UCSD-AML1 (cell line): Measurements from ENCODE around the gene DACH1.

ENCODE experiments used
- DNase-seq: peaks from one replicate; lab custom pipeline; 2025; ENCODE audit not compliant: unreplicated experiment; lab: John Stamatoyannopoulos, UW

The DACH1 gene

GRCh38 chr13:71830736-71831135, 36.3 kb downstream of the DACH1 start:
- no peak for DNase-seq

DNA sequence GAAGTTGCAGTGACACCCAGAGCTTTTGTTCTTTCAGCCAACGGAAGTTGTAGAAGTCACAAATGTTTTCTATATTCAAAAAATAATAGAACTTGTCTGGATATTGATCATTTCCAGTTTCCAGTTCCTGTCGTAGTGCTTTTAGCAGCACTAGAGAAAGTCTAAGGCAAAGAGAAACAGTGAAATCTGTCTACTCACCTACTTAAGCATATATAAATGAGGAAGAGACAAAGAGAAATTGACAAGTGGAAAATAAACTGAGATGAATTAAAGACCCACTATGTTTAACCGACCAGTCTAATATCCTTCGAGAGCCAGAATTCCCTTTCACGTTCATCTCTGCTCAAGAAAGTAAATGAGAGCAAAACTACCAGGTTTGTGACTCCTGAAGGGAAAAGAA, 36.7 kb downstream of the DACH1 start:
- DNase-seq = no peak

GRCh38 chr13:71829547-71829946, 37.5 kb downstream of the DACH1 start:
- DNase-seq = no peak

GRCh38 chr13:71828564-71828963, 38.4 kb downstream of the DACH1 start:
- DNase-seq = no peak

GRCh38 chr13:71828117-71828516, 38.9 kb downstream of the DACH1 start:
- no peak for DNase-seq

- no peak for DNase-seq
These were observed 39.8 kb downstream of the DACH1 start for GRCh38 chr13:71827241-71827640.

GRCh38 chr13:71820699-71821098, 46.3 kb downstream of the DACH1 start:
- DNase-seq = no peak

DNA sequence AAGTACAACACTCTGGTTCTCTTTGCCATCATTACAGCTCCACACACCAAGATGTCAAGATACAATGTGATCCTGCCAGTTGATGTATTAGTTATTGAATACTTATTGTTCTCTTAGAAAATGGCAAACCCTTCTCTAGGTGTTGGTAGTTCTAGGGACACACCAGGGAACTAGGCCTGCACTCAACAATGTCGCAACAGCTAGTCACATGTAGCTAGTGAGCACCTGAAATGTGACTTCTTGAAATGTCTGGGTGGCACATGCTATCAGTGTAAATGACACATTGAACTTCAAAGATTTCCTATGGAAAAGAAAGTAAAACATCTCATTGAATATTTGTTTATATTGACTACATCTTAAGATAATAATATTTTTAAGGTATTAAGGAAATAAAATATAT, 49.7 kb downstream of the DACH1 start:
- DNase-seq = no peak

- no peak for DNase-seq
These were observed 52.1 kb downstream of the DACH1 start for GRCh38 chr13:71814806-71815360.

DNA sequence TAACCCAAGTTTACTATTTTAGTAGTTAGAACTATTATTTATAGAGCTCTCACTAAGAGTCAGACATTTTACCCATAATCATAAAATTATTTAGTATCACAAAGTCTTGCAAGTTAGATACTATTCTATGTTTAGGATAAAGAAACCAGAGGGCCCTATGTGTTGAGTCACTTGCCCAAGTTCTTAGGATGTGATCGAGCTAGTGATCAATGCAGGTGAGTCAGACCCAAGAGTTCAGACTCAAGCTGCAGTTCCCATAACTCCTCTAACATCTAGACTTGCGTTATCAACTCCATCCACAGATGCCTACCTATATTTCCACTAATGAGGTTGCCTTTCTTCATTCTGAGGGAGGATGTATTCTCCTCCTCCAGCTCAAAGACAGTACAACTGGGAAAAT, 53.8 kb downstream of the DACH1 start:
- DNase-seq = no peak

GRCh38 chr13:71811344-71811743, 55.7 kb downstream of the DACH1 start:
- no peak for DNase-seq

DNA sequence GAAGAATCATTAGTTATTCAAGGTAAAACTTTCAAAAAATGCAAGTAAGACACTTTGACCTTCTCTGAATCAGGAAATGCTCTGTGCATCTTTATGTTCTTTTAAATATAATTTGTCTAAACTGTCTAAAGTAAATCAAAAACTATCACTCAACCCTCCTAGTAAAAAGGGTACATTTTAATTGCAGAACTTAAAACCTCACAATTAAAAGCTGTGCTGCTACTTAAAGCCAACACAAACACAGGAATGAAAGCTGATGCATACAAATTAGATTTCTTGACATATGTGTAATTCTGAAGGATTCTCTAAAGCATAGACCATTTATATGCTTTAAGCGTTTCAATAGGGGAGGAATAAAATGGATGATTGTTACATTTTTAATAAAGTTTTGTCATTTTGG, 58.3 kb downstream of the DACH1 start:
- no peak for DNase-seq

DNA sequence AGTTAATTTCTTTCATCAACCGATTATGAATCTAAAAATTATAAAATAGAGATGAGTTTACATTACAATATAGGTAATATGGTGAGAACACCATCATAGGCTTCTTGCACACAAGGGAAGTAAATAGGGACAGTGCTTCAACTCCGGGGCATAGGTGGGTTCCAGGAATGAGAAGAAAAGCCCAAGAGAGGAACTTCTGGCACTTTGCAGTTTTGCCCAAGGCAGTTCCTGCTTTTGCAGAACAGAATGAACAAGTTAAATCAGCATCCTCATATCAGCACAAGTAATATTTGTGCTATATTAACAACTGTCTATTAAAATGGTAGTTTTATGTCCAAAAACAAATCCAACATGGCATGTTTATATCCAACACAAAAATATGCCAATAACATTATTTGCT, 60.1 kb downstream of the DACH1 start:
- no peak for DNase-seq

DNA sequence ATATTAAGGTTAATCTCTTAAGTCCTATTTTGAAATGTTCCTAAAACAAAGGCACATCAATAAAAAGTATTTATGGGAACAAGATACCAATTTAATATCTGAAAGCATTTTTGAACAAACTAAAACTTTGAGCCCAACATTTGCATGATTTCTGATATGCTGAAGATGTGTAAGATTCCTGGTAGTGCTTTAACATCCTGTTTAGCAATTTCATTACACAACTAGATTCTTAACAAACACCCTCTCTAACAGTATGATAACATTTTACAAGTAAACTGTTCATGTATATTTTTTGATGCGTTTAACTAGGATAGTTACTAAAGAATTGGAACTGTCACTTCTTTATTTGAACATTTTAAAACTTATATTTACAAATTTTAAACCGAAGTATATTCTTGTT, 63.9 kb downstream of the DACH1 start:
- DNase-seq = no peak

- DNase-seq = no peak
These were observed 65.2 kb downstream of the DACH1 start for GRCh38 chr13:71801781-71802180.

- DNase-seq = no peak
These were observed 65.7 kb downstream of the DACH1 start for GRCh38 chr13:71801165-71801760.

DNA sequence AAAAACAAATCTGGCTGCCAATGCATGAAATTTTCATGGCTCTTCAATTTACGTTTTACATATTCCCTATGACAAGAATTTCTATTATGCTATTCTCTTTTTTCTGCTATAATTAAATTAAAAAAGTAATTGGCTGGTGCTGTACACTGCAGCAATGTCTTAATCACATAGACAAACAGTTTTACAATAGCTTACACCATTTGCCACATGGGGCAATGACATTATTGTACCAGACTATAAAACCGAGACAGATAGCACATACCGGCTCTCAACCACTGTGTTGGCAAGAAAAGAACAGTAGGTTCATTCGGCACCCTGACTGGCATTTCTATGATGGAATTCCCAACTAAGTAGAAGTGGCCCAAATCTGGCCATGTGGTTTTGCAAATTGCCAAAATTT, 67.7 kb downstream of the DACH1 start:
- no peak for DNase-seq

DNA sequence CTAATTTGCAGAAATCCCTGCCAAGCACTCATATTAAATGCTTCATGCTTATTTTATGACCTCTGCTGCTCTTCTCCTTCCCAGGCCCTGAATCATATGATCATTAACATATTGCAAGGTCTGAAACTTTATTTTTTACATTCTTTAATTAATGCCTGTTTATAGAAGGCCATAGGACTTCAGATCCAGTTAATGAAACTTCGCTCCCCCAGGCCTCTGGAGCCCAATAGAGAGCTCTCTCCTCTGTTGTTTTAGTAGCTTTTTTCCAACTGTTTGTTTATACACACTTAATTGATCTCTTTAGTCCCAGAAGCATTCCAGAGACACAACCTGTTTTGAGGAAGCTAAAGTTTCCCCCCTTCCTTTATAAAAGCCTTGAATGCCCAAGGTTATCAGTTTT, 68.3 kb downstream of the DACH1 start:
- DNase-seq = no peak

DNA sequence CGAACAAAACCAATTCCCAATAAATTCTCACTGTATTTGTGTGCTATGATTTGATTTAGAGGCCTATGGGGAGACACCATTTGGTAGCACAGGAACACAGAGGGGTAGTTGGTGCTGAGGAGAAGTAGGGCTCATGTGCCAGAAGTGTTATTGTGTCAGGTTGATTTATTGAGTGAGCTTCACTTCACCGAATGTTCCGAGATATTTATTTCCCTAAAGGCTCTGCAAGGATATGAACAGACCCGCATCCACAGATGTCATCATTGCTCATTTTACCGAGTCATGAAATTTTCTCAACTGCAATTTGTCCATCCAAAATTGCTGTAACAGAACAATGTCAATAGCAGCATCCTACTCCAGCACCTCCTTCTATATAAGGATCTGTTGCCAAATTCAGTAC, 69.5 kb downstream of the DACH1 start:
- no peak for DNase-seq

- no peak for DNase-seq
These were observed 77.2 kb downstream of the DACH1 start for GRCh38 chr13:71789693-71790329.

DNA sequence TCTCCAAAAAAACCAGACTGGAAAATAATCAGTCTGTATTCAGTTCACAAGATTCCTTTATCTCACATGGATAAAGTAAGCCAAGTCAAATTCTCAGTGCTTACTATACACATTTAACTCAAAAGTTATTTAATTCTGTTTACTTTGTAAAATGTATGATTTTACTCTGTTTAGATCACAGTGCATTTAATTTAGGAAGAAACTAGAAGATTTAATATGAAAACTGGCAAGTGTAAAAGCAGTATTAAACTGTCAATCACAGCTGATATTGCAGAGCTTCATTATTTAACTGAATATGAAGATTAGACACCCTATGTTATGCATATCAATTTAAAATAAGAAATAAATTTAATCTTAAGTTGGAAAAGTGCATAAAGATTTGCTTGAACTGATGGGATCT, 78.0 kb downstream of the DACH1 start:
- no peak for DNase-seq

DNA sequence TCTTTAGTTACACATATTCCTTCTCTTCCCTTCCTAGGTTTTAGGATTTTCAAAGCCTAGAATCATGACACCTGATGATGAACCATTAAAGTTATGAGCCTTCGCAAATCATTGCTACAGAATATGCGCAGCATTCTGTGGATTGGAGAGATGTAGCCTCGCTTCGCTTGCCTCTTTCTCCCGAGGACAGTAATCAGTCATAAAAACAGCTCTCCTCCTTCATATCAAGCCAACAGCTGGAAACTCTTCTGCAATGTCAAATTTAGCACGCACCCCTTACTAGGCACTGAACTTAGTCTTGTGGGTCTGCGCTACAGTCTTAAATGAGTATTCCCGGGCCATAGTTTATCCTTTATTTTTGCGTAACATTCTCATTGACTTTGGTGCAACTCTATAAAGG, 79.6 kb downstream of the DACH1 start:
- no peak for DNase-seq

DNA sequence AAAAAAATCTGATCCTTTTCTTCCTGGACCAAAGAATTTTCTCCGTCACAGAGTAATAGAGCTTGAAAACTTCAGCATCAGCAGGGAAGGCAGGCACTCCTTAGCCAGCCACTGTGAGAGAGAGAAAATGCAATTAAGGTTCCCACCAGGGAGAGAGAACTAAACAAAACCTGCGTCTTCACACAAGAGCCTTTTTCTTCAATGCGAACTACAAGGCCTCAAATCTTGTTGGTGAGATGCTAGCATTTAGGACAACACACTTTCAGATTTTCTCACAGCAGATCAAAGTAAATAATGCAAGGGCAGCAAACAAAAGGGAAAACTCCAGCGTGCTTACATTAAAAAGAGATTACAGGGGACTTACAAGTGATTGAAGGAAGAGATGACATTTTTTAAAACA, 80.1 kb downstream of the DACH1 start:
- DNase-seq = no peak
